Keratinocyte (primary cell): ENCODE data around the gene ZNF765.
"Not testable (repeated sequence)": the region's sequence is repeated elsewhere in the genome, so short reads cannot be mapped to it uniquely, and the experiment has no call there.

Source experiments
- CTCF ChIP-seq, 3 experiments: IDR thresholded peaks in 1 of 3; conservative IDR thresholded peaks in 1 of 3; optimal IDR thresholded peaks in 1 of 3; 2 replicates in 2 of 3; 3 replicates in 1 of 3; pipeline versions ENCODE3 to v1.5.1; 2011; ENCODE audit warnings: low read length in 3 of 3, mild to moderate bottlenecking in 3 of 3, moderate library complexity in 2 of 3, control low read depth in 1 of 3, inconsistent platforms in 1 of 3; ENCODE audit not compliant: insufficient read depth in 2 of 3; ENCODE audit errors: extremely low read depth in 1 of 3
- EZH2 ChIP-seq: IDR thresholded peaks from one replicate; pipeline ENCODE4 v1.6.1; 2012; ENCODE audit warnings: inconsistent platforms, mild to moderate bottlenecking, low read length, moderate library complexity

- TF ChIP-seq CTCF (optimal IDR thresholded peaks at IDR 0.05 in 1 of 3, IDR thresholded peaks at IDR 0.05 in 1 of 3, conservative IDR thresholded peaks at IDR 0.05 in 1 of 3; ENCODE audit: extremely low read depth in 1 of 3, insufficient read depth in 2 of 3, low read length in 3 of 3); EZH2: not testable (repeated sequence)
Observed at GRCh38 chr19:53397918-53398317, 3.0 kb downstream of the ZNF765 start.
